Measurements from ENCODE around the gene ANKRD31.

The ANKRD31 gene

DNA sequence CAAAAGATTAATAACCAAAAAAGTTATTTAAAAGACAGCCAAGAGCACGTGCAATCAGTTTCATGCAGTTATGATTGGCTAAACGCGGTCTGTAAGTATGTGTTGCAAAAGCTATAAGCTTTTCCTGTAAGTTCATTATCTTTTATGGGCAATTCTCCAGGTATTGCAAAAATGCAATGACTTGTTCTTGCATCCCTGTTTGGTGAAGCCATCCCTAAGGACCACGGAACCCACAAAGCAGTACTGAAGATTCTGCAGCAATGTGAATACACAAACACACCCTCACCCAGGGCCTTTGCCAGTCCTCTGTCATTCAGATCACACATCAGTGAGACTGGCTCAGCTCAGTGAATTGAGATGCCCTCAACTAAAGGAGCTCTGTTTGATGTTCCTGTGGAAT lies 195.7 kb downstream of the ANKRD31 start:
- TF ChIP-seq CTCF (IDR thresholded peaks at IDR 0.05): no peak
- Histone ChIP-seq H3K27me3 (no peaks in the 10 kb centered on the region), H3K9me3 (no peaks in the 10 kb centered on the region), H3K4me1 (peaks cover 0 to 6% (median 0%) of the 10 kb centered on the region in 4 donors), H3K36me3 (peaks cover 0 to 4% (median under 1%) of the 10 kb centered on the region in 3 donors), H3K27ac (no peak overlapping the region), H3K4me3 (no peak overlapping the region)
- no peak for DNase-seq
- intact Hi-C loops (cut with DNase I; ENCODE audit: low total_unique reads): no loop called here

- Histone ChIP-seq H3K4me1 (no peaks in the 10 kb centered on the region), H3K27me3 (no peaks in the 10 kb centered on the region), H3K36me3 (peaks cover 0 to 7% (median 2%) of the 10 kb centered on the region in 3 donors), H3K4me3 (no peak overlapping the region), H3K9me3 (no peaks in the 10 kb centered on the region), H3K27ac (no peak overlapping the region)
- DNase-seq: no peak
- intact Hi-C loops (cut with DNase I; ENCODE audit: low total_unique reads): no loop called here
- no peak for TF ChIP-seq CTCF (IDR thresholded peaks at IDR 0.05)
Observed at GRCh38 chr5:75037106-75037505, 199.6 kb downstream of the ANKRD31 start.

DNA sequence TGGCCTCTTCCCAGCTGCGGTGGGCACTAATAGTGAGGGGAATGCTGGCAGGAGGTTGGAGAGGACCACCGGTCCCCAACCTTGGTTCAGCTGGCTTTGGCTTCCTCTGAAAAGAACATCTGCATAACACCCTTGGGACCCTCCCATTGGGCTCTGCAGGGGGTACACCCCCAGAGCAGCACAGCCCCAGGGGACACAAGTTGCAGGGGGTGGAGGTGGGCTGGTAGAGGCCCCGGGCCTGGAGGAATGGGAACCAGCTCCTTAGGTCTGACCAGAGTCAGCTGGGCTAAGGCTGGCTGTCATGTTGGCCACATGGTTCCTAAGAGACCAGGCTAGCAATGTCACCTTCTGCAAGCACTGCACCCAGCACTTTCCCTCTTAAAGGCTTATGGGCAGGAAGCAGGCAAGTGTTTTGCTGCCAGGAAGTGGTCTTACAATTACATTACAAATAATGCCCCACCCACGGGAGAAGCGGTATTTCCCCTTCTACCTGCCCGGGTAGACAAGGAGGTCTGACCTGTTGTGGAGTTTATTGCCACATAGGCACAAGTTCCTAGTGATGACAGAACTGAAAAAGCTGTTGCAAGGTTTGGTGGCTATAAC lies 202.4 kb downstream of the ANKRD31 start:
- TF ChIP-seq CTCF (IDR thresholded peaks at IDR 0.05): no peak
- H3K27me3 ChIP-seq: no peaks in the 10 kb centered on the region
- intact Hi-C loops (cut with DNase I; ENCODE audit: low total_unique reads): no loop called here
- peaks cover 0 to 7% (median 0%) of the 10 kb centered on the region in 3 donors for H3K36me3 ChIP-seq
- no peak overlapping the region for H3K27ac ChIP-seq
- H3K4me1 ChIP-seq: no peaks in the 10 kb centered on the region
- no peak for DNase-seq
- no peak overlapping the region for H3K4me3 ChIP-seq
- H3K9me3 ChIP-seq: no peaks in the 10 kb centered on the region

GRCh38 chr5:75031366-75031765 lies 205.3 kb downstream of the ANKRD31 start:
- Histone ChIP-seq H3K4me1 (no peaks in the 10 kb centered on the region), H3K9me3 (no peaks in the 10 kb centered on the region), H3K4me3 (no peak overlapping the region), H3K27ac (no peak overlapping the region), H3K36me3 (peaks cover 0 to 7% (median 0%) of the 10 kb centered on the region in 3 donors), H3K27me3 (no peaks in the 10 kb centered on the region)
- intact Hi-C loops (cut with DNase I; ENCODE audit: low total_unique reads): no loop called here
- DNase-seq: no peak
- no peak for TF ChIP-seq CTCF (IDR thresholded peaks at IDR 0.05)

- TF ChIP-seq CTCF (IDR thresholded peaks at IDR 0.05): no peak
- H3K27ac ChIP-seq: no peak overlapping the region
- DNase-seq: no peak
- intact Hi-C loops (cut with DNase I; ENCODE audit: low total_unique reads): no loop called here
- no peaks in the 10 kb centered on the region for H3K36me3 ChIP-seq
- no peak overlapping the region for H3K4me3 ChIP-seq
- H3K9me3 ChIP-seq: no peaks in the 10 kb centered on the region
- H3K27me3 ChIP-seq: no peaks in the 10 kb centered on the region
- H3K4me1 ChIP-seq: no peaks in the 10 kb centered on the region
Observed at GRCh38 chr5:75028090-75028489, 208.6 kb downstream of the ANKRD31 start.
